Ishikawa (cell line): ENCODE results near the gene GTF2A1L.

ENCODE experiments used
- CEBPB ChIP-seq: IDR thresholded peaks from 2 replicates; pipeline ENCODE4 v1.6.1; 2012
- EP300 ChIP-seq: IDR thresholded peaks from 2 replicates; pipeline ENCODE4 v1.6.1; 2012; ENCODE audit warnings: borderline replicate concordance
- MAX ChIP-seq: IDR thresholded peaks from 2 replicates; pipeline ENCODE4 v1.6.1; 2012
- NFIC ChIP-seq: IDR thresholded peaks from 2 replicates; pipeline ENCODE4 v1.6.1; 2012
- RAD21 ChIP-seq: IDR thresholded peaks from 2 replicates; pipeline ENCODE4 v1.6.1; 2012; ENCODE audit warnings: low read depth
- REST ChIP-seq: IDR thresholded peaks from 2 replicates; pipeline ENCODE4 v1.6.1; 2012; ENCODE audit warnings: low read depth, mild to moderate bottlenecking
- TAF1 ChIP-seq: IDR thresholded peaks from 2 replicates; pipeline ENCODE4 v1.6.1; 2012; ENCODE audit warnings: low read depth, mild to moderate bottlenecking
- TEAD4 ChIP-seq: IDR thresholded peaks from 2 replicates; pipeline ENCODE4 v1.6.1; 2012
- TF ChIP-seq, protein P1 (sequence below): IDR thresholded peaks from 2 replicates; pipeline ENCODE4 v1.6.1; 2012

DNA sequence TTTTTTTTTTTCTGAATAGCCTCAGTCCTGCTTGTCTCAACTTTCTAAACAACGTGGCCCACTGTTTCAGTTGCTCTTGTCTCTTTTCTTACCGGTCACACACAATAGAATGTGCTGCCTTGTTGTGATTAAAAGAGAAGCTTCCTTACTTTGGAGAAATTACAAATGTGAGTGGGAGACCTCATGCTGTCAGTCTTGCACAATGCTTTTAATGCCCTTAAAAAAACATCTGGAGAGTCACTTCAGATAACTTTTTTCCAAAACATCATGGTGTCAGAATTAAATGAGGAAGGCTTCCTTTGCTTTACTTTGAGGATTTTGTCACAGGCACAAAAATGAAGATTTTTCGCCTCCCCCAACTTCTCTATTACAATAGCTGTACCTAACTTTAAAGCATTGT lies 100.2 kb downstream of the GTF2A1L start:
- TF ChIP-seq RAD21 (no peak), TEAD4 (no peak), TAF1 (no peak), MAX (no peak), CEBPB (no peak), EP300 (no peak), NFIC (no peak), REST (no peak)
- TF ChIP-seq, protein P1, sequence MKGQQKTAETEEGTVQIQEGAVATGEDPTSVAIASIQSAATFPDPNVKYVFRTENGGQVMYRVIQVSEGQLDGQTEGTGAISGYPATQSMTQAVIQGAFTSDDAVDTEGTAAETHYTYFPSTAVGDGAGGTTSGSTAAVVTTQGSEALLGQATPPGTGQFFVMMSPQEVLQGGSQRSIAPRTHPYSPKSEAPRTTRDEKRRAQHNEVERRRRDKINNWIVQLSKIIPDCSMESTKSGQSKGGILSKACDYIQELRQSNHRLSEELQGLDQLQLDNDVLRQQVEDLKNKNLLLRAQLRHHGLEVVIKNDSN = no peak
